Natural killer cell (primary cell): Measurements from ENCODE around the gene ABHD17A. TPM values are rescaled to one million over a fixed set of nuclear protein-coding genes. Genes with fewer than 3 reads are reported as not detected.
A peak's percentile ranks its signal among the peaks of the same experiment; 100 is the strongest.

ENCODE experiments used
- ATAC-seq, 3 donors: fragments of 150-1000 bp in 2 of 3; fragments of 200-7000 bp in 1 of 3; cut with Tn5 transposase; 1 replicate in 1 of 3; 2 replicates in 2 of 3; pipeline ENCODE4 v1.10.0; 2021; ENCODE audit warnings: mild to moderate bottlenecking in 2 of 3, moderate library complexity in 2 of 3
- DNase-seq, 2 donors: peaks; one replicate each; pipeline versions ENCODE4 v3.0.0 to v3.0.0-alpha.2; 2013 to 2021; ENCODE audit warnings: mixed read lengths in 1 of 2
- H3K27ac ChIP-seq: one replicate; pipeline ENCODE4 v1.5.1; 2013; ENCODE audit warnings: mild to moderate bottlenecking, low read length
- H3K27me3 ChIP-seq: one replicate; pipeline ENCODE4 v1.6.1; 2013; ENCODE audit warnings: low read length; ENCODE audit not compliant: control insufficient read depth, insufficient read depth
- H3K36me3 ChIP-seq: one replicate; pipeline ENCODE4 v1.6.1; 2013; ENCODE audit warnings: low read length; ENCODE audit not compliant: control insufficient read depth, insufficient read depth
- H3K4me1 ChIP-seq: one replicate; pipeline ENCODE4 v1.6.1; 2013; ENCODE audit warnings: low read length; ENCODE audit not compliant: control insufficient read depth, insufficient read depth
- H3K4me3 ChIP-seq: one replicate; pipeline ENCODE4 v1.5.1; 2013; ENCODE audit warnings: low read length
- H3K9me3 ChIP-seq: one replicate; pipeline ENCODE4 v1.6.1; 2013; ENCODE audit warnings: low read length; ENCODE audit not compliant: control insufficient read depth, insufficient read depth
- H3K27ac Mint-ChIP-seq, 2 donors: one replicate each; pipeline ENCODE4 v1.8.0; 2022; ENCODE audit warnings: mild to moderate bottlenecking in 2 of 2, mixed read lengths in 2 of 2, moderate library complexity in 1 of 2
- H3K27me3 Mint-ChIP-seq, 2 donors: one replicate each; pipeline ENCODE4 v1.8.0; 2022; ENCODE audit warnings: low read depth in 2 of 2, mixed read lengths in 2 of 2
- H3K36me3 Mint-ChIP-seq: one replicate; pipeline ENCODE4 v1.8.0; 2022; ENCODE audit warnings: mixed read lengths
- H3K4me1 Mint-ChIP-seq, 2 donors: one replicate each; pipeline ENCODE4 v1.8.0; 2022; ENCODE audit warnings: mixed read lengths in 2 of 2
- H3K4me3 Mint-ChIP-seq: one replicate; pipeline ENCODE4 v1.8.0; 2022; ENCODE audit warnings: mild to moderate bottlenecking, moderate library complexity, mixed read lengths
- H3K9me3 Mint-ChIP-seq, 2 donors: one replicate each; pipeline ENCODE4 v1.8.0; 2022; ENCODE audit warnings: mixed read lengths in 2 of 2
- WGBS: methylation state at CpG from one replicate; pipeline ENCODE4 v1.1.7; 2013; ENCODE audit warnings: missing lambda C conversion rate; ENCODE audit not compliant: insufficient coverage; 5-methylcytosine and 5-hydroxymethylcytosine counted together
- intact Hi-C: fragments of 100-400 bp; cut with micrococcal nuclease; formaldehyde crosslinking; loops from one replicate; pipeline ENCODE4 v1.14.2; 2022
- total RNA-seq, 4 donors: library from RNA; stranded (reverse); fragments of 120-200 nt in 1 of 4; gene quantifications; one replicate each; pipeline versions ENCODE4 v1.2.3 to v1.2.4, GENCODE V29; 2013 to 2022
- TF ChIP-seq, protein P1 (sequence below): fragments of 200-600 bp; IDR thresholded peaks from one replicate; pipeline ENCODE4 v1.8.0; 2022; ENCODE audit warnings: antibody characterized with exemption

The ABHD17A gene
- total RNA-seq, 3 donors from 2014 or later (not counting 1 experiment from before 2014, with no cell fraction given) = 554 to 652 (median 608) TPM

DNA sequence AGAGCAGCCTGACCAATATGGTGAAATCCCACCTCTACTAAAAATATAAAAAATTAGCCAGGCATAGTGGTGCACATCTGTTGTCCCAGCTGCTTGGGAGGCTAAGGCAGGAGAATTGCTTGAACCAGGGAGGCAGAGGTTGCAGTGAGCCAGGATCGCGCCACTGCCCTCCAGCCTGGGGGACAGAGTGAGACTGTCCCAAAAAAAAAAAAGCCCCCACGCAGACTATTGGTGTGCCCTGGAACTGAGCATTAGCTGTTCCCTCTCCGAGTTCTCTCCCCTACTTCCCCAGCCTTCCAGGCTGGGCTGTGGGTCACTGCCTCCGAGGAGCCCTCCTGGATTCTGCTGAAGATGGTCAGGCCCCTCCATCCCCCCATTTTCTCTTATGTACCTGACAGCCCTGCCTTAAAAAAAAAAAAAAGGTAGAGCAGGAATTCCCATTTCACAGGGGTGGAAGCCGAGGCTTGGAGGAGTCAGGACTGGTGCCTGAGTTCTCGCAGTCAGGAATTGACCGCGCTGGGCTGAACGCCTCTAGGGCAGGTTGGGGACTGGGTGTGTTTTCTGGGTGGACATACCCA lies 21.8 kb upstream of the ABHD17A start:
- no peak overlapping the region for H3K27ac ChIP-seq
- no peak overlapping the region for H3K4me3 ChIP-seq
- Mint-ChIP-seq H3K27ac (peak overlapping the region in 1 of 2 donors; percentile 8), H3K36me3 (no peaks in the 10 kb centered on the region), H3K4me3 (no peak overlapping the region), H3K9me3 (no peaks in the 10 kb centered on the region), H3K4me1 (peaks cover 25 to 35% of the 10 kb centered on the region in 2 donors), H3K27me3 (no peaks in the 10 kb centered on the region)
- TF ChIP-seq, protein P1, sequence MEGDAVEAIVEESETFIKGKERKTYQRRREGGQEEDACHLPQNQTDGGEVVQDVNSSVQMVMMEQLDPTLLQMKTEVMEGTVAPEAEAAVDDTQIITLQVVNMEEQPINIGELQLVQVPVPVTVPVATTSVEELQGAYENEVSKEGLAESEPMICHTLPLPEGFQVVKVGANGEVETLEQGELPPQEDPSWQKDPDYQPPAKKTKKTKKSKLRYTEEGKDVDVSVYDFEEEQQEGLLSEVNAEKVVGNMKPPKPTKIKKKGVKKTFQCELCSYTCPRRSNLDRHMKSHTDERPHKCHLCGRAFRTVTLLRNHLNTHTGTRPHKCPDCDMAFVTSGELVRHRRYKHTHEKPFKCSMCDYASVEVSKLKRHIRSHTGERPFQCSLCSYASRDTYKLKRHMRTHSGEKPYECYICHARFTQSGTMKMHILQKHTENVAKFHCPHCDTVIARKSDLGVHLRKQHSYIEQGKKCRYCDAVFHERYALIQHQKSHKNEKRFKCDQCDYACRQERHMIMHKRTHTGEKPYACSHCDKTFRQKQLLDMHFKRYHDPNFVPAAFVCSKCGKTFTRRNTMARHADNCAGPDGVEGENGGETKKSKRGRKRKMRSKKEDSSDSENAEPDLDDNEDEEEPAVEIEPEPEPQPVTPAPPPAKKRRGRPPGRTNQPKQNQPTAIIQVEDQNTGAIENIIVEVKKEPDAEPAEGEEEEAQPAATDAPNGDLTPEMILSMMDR = no peak
- intact Hi-C loops = no loop called here
- no peaks in the 10 kb centered on the region for H3K36me3 ChIP-seq
- ATAC-seq (no peak), DNase-seq (no peak)
- 98% methylated on average over 10 of the region's 10 CpGs for WGBS
- H3K4me1 ChIP-seq = peaks cover 63% of the 10 kb centered on the region
- H3K9me3 ChIP-seq = no peaks in the 10 kb centered on the region
- H3K27me3 ChIP-seq = no peaks in the 10 kb centered on the region

DNA sequence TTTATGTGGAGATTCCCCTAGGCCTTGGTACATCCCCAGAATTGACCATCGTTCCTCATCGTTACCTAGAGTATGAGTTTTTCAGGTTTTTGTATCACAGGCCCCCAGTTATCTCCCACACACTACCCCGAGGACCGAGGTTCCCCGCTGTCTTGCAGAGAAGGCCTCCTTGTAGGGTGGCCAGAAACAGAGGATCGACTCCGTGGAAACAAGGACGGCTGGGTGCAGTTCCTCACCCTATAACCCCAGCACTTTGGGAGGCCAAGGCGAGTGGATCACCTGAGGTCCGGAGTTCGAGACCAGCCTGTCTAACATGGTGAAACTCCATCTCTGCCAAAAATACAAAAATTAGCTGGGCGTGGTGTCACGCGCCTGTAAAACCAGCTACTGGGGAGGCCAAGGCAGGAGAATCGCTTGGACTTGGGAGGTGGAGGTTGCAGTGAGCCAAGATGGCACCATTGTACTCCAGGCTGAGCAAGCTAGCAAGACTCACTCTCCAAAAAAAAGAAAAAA lies 20.6 kb upstream of the ABHD17A start:
- Mint-ChIP-seq H3K36me3 (no peaks in the 10 kb centered on the region), H3K4me3 (peak overlapping the region; percentile 92), H3K4me1 (peaks cover 25 to 35% of the 10 kb centered on the region in 2 donors), H3K27me3 (no peaks in the 10 kb centered on the region), H3K27ac (peak overlapping the region; percentile 81 to 89), H3K9me3 (no peaks in the 10 kb centered on the region)
- H3K36me3 ChIP-seq = no peaks in the 10 kb centered on the region
- H3K27ac ChIP-seq = peak overlapping the region; percentile 9
- H3K4me3 ChIP-seq = peak overlapping the region; percentile 17
- H3K27me3 ChIP-seq = no peaks in the 10 kb centered on the region
- H3K9me3 ChIP-seq = no peaks in the 10 kb centered on the region
- H3K4me1 ChIP-seq = peaks cover 66% of the 10 kb centered on the region
- TF ChIP-seq, protein P1 = no peak
- no peak for ATAC-seq
- DNase-seq = no peak
- intact Hi-C loops = loop anchor here (1.0 to 2.0 kb wide), 2 partner anchors 9 to 21 kb away; partner anchors contain the start of gene ABHD17A
- WGBS = 82% methylated on average over 15 of the region's 15 CpGs

DNA sequence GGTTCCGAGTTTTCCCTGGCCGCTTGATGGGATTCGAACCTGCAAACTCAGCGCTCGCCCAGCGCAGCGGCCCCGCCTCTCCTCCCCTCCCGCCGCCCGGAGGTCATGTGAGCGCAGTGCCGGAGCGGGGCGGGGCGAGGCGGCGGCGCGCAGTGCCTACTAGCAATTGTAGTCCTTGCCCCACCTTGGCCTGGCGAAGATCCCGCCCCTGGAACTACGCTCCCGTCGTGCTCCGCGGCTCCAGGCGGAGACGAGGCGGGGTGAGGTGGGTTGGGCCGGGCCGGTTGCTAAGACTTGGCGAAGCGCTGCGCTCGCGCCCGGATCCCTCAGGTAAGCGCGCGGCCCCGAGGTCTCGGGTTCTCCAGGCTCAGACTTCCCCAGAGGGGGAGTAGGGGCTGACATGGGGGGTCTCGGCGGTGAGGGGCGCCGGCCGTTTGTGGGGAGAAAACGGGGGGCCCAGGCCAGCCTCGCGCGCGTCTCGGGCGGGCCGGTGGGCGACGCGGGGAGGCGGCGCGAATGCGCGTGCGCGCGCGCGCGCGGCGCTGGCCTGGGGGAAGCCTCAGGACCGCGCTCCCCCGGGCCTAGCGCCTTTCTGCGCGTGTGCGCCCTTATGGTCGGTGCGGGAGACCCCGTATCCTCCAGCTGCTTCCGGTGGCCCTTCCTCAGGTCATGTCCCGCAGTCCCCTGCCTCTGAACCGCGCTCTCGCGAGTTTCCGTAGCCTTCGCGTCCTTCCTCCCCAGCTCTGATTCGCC lies 20.0 kb upstream of the ABHD17A start, which contains the start of the genes ADAT3 and SCAMP4:
ADAT3 (plus strand) TSS at position 290 of the 753 bp plus-strand sequence. CDS start 6,649 bp downstream, outside the sequence.
SCAMP4 (plus strand) TSS at position 290 of the 753 bp plus-strand sequence. CDS start 9,621 bp downstream, outside the sequence.
- H3K9me3 ChIP-seq = no peaks in the 10 kb centered on the region
- peaks cover 63% of the 10 kb centered on the region for H3K4me1 ChIP-seq
- Mint-ChIP-seq H3K27me3 (no peaks in the 10 kb centered on the region), H3K4me1 (peaks cover 22 to 33% of the 10 kb centered on the region in 2 donors), H3K9me3 (no peaks in the 10 kb centered on the region), H3K27ac (peak within 1 kb of the TSS; percentile 81 to 89), H3K4me3 (peak within 1 kb of the TSS; percentile 92), H3K36me3 (no peaks in the 10 kb centered on the region)
- intact Hi-C loops = loop anchor here (1.0 to 2.0 kb wide), 2 partner anchors 8 to 20 kb away; partner anchors contain the start of gene ABHD17A
- H3K27ac ChIP-seq = peak within 1 kb of the TSS; percentile 69
- ATAC-seq (peak; percentile 94 to 98 (median 96)), DNase-seq (peak; percentile 94 to 99)
- H3K4me3 ChIP-seq = peak within 1 kb of the TSS; percentile 54
- no peaks in the 10 kb centered on the region for H3K36me3 ChIP-seq
- no peaks in the 10 kb centered on the region for H3K27me3 ChIP-seq
- under 1% methylated on average over 92 of the region's 92 CpGs for WGBS
- TF ChIP-seq, protein P1 = no peak
